ENCODE results near the gene CSK.

The CSK gene

DNA sequence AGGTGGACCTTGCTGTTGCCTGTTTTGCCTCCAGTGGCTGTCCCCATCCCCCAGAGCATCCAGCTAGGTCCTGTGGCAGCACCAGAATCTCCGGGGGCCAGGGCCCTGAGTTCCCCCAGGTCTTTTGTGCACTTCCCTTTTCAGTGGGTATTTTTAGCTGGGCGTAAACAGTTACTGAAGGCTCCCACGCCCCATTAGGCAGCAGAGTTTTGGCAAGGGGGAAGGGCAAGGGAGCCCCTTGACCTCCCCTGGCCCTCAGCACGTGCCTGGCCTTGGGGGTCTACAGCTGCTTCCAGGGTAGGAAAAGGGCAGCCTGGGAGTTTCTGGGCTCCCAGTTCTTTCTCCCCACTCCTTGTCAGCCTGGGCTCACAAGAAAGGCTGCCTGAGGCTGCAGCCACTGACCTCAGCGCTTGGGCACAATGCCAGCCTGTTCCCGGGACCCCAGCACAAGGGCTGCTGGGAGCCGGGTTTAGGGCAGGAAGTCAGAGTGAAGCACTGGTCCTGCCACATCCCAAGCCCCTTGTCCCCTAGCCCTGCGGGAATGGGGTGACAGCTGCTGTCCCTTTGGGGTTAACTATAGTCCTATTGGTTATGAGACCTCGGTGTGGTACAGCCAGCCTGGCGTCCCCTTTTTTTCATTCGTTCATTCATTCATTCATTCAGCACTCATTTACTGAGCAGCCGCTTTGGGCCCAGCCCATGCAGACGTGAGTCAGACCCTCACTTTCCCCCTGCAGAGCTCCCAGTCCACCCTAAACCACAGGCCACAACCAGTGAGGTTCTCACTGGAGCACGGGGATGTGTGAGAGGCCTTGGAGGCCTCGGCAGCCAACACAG is 8.4 kb downstream of the CSK start:
- H3K9me2 ChIP-seq (replicated peaks; ENCODE audit: insufficient read depth, low read length) = no peaks in the 10 kb centered on the region
- peaks cover 93% of the 10 kb centered on the region for H3K79me2 ChIP-seq (ENCODE audit: low read length)
- peaks cover 25% of the 10 kb centered on the region for H4K20me1 ChIP-seq (ENCODE audit: insufficient read depth, low read length)
- peak overlapping the region; percentile 95 for H3K27ac ChIP-seq (ENCODE audit: low read length)
- peaks cover 73% of the 10 kb centered on the region for H3K4me1 ChIP-seq (ENCODE audit: low read length)
- H3K9ac ChIP-seq (ENCODE audit: low read length) = peak overlapping the region; percentile 89
- H3K4me2 ChIP-seq (ENCODE audit: low read depth, low read length) = peak overlapping the region; percentile 99
- no peaks in the 10 kb centered on the region for H3K9me3 ChIP-seq (replicated peaks; ENCODE audit: insufficient read depth, low read length)
- DNase-seq = peak; percentile 38
- peaks cover 57% of the 10 kb centered on the region for H3F3A ChIP-seq (ENCODE audit: insufficient read depth, low read length)
- H3K27me3 ChIP-seq (replicated peaks; ENCODE audit: insufficient read depth, low read length) = no peaks in the 10 kb centered on the region
- H3K36me3 ChIP-seq (replicated peaks; ENCODE audit: insufficient read depth, low read length) = no peaks in the 10 kb centered on the region; the same call in 1 of the 2 replicates
- H3K4me3 ChIP-seq (ENCODE audit: low read length) = peak overlapping the region; percentile 57
- H2AFZ ChIP-seq (ENCODE audit: low read length) = no peak overlapping the region
- TF ChIP-seq EZH2 (optimal IDR thresholded peaks at IDR 0.05; ENCODE audit: low read depth, low read length) (no peak), CTCF (IDR thresholded peaks at IDR 0.05; ENCODE audit: low read length) (no peak), EZH2phosphoT487 (IDR thresholded peaks at IDR 0.05; ENCODE audit: low read length) (no peak)

- H3K4me1 ChIP-seq (ENCODE audit: low read length) = peaks cover 68% of the 10 kb centered on the region
- H3K9me2 ChIP-seq (replicated peaks; ENCODE audit: insufficient read depth, low read length) = no peaks in the 10 kb centered on the region
- no peaks in the 10 kb centered on the region; the same call in 1 of the 2 replicates for H3K36me3 ChIP-seq (replicated peaks; ENCODE audit: insufficient read depth, low read length)
- DNase-seq = no peak
- H3K9ac ChIP-seq (ENCODE audit: low read length) = peak overlapping the region; percentile 89; the same call in 1 of the 2 replicates
- no peak overlapping the region for H2AFZ ChIP-seq (ENCODE audit: low read length)
- no peaks in the 10 kb centered on the region for H3K27me3 ChIP-seq (replicated peaks; ENCODE audit: insufficient read depth, low read length)
- peaks cover 57% of the 10 kb centered on the region for H3F3A ChIP-seq (ENCODE audit: insufficient read depth, low read length)
- peaks cover 25% of the 10 kb centered on the region for H4K20me1 ChIP-seq (ENCODE audit: insufficient read depth, low read length)
- no peaks in the 10 kb centered on the region for H3K9me3 ChIP-seq (replicated peaks; ENCODE audit: insufficient read depth, low read length)
- H3K79me2 ChIP-seq (ENCODE audit: low read length) = peaks cover 93% of the 10 kb centered on the region
- H3K27ac ChIP-seq (ENCODE audit: low read length) = peak overlapping the region; percentile 95; the same call in 1 of the 2 replicates
- 0 out of 2 replicates have a peak overlapping the region, but pooled peaks have one; percentile 57 for H3K4me3 ChIP-seq (ENCODE audit: low read length)
- peak overlapping the region; percentile 99 for H3K4me2 ChIP-seq (ENCODE audit: low read depth, low read length)
- TF ChIP-seq CTCF (IDR thresholded peaks at IDR 0.05; ENCODE audit: low read length) (no peak), EZH2 (optimal IDR thresholded peaks at IDR 0.05; ENCODE audit: low read depth, low read length) (no peak), EZH2phosphoT487 (IDR thresholded peaks at IDR 0.05; ENCODE audit: low read length) (no peak)
Observed at GRCh38 chr15:74791007-74791406, 9.1 kb downstream of the CSK start.

- H3K9me2 ChIP-seq (replicated peaks; ENCODE audit: insufficient read depth, low read length) = no peaks in the 10 kb centered on the region
- TF ChIP-seq EZH2phosphoT487 (IDR thresholded peaks at IDR 0.05; ENCODE audit: low read length) (no peak), CTCF (IDR thresholded peaks at IDR 0.05; ENCODE audit: low read length) (no peak), EZH2 (optimal IDR thresholded peaks at IDR 0.05; ENCODE audit: low read depth, low read length) (no peak)
- no peaks in the 10 kb centered on the region; the same call in 1 of the 2 replicates for H3K36me3 ChIP-seq (replicated peaks; ENCODE audit: insufficient read depth, low read length)
- DNase-seq = no peak
- peak overlapping the region; percentile 8; the same call in 1 of the 2 replicates for H3K27ac ChIP-seq (ENCODE audit: low read length)
- H3K9me3 ChIP-seq (replicated peaks; ENCODE audit: insufficient read depth, low read length) = no peaks in the 10 kb centered on the region
- peak overlapping the region; percentile 0; the same call in 1 of the 2 replicates for H3K9ac ChIP-seq (ENCODE audit: low read length)
- H2AFZ ChIP-seq (ENCODE audit: low read length) = no peak overlapping the region
- H3K4me3 ChIP-seq (ENCODE audit: low read length) = no peak overlapping the region
- peak overlapping the region; percentile 99; the same call in 1 of the 2 replicates for H3K4me2 ChIP-seq (ENCODE audit: low read depth, low read length)
- H3F3A ChIP-seq (ENCODE audit: insufficient read depth, low read length) = peaks cover 54% of the 10 kb centered on the region
- peaks cover 25% of the 10 kb centered on the region for H4K20me1 ChIP-seq (ENCODE audit: insufficient read depth, low read length)
- H3K79me2 ChIP-seq (ENCODE audit: low read length) = peaks cover 93% of the 10 kb centered on the region
- H3K27me3 ChIP-seq (replicated peaks; ENCODE audit: insufficient read depth, low read length) = no peaks in the 10 kb centered on the region
- H3K4me1 ChIP-seq (ENCODE audit: low read length) = peaks cover 64% of the 10 kb centered on the region
Observed at GRCh38 chr15:74791667-74792066, 9.8 kb downstream of the CSK start.
